GM21390 (cell line): ENCODE data around the gene TLCD3A.
"Not testable (repeated sequence)": the region's sequence is repeated elsewhere in the genome, so short reads cannot be mapped to it uniquely, and the experiment has no call there.

Experiments
- ATAC-seq: cut with Tn5 transposase; IDR thresholded peaks from one replicate; pipeline ENCODE4 v1.9.1; 2021; ENCODE audit not compliant: unreplicated experiment

Gene TLCD3A

GRCh38 chr17:784143-784542 lies 51.7 kb downstream of the TLCD3A start:
- ATAC-seq: no peak

GRCh38 chr17:785901-786300 lies 53.5 kb downstream of the TLCD3A start:
- ATAC-seq: not testable (repeated sequence)

GRCh38 chr17:787641-788221 lies 55.3 kb downstream of the TLCD3A start:
- no peak for ATAC-seq

- ATAC-seq: no peak
These were observed 56.2 kb downstream of the TLCD3A start for GRCh38 chr17:788551-788950.

- ATAC-seq: no peak
These were observed 56.9 kb downstream of the TLCD3A start for GRCh38 chr17:789160-789840.

GRCh38 chr17:789931-790873 lies 57.8 kb downstream of the TLCD3A start:
- ATAC-seq: not testable (repeated sequence)

GRCh38 chr17:790874-791247 lies 58.5 kb downstream of the TLCD3A start:
- not testable (repeated sequence) for ATAC-seq

- no peak for ATAC-seq
These were observed 59.4 kb downstream of the TLCD3A start for GRCh38 chr17:791829-792228.

- no peak for ATAC-seq
These were observed 59.9 kb downstream of the TLCD3A start for GRCh38 chr17:792277-792676.
